Gastrocnemius medialis (tissue), 4 donors: ENCODE measurements around the gene UNC13C.

Source experiments
- POLR2A ChIP-seq, 2 donors: fragments of 450-650 bp; IDR thresholded peaks; one replicate each; pipeline ENCODE4 v1.6.1; 2017; ENCODE audit warnings: antibody characterized with exemption in 2 of 2, mild to moderate bottlenecking in 2 of 2, moderate library complexity in 2 of 2
- TF ChIP-seq, protein P1 (sequence below), 5 experiments: fragments of 450-650 bp in 3 of 5; fragments of 200-600 bp in 2 of 5; sonication (generic) in 2 of 5; IDR thresholded peaks in 4 of 5; conservative IDR thresholded peaks in 1 of 5; 1 replicate in 4 of 5; 2 replicates in 1 of 5; pipeline ENCODE4 v1.5.1; 2016 to 2019; ENCODE audit warnings: antibody characterized with exemption in 5 of 5, mild to moderate bottlenecking in 3 of 5, moderate library complexity in 3 of 5

DNA sequence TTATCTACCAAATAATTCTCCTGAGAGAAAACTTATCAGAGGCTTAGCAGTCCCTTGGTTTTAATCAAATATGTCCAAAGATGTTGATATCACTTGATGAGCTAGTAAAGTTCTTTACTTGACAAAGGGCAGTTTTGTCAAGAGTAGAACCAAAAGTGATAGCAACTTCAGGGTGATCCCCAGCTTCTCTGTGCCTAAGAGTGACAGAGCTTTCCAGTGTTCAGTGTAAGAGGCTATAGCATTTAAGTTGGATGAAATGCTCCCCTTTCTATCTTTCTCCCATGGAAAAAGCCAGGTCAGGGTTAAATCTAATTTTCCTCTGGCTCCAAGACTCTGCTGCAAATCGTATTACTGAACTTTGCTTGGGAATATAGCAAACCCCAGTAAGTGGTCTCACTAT lies 120.8 kb downstream of the UNC13C start:
- TF ChIP-seq, protein P1, sequence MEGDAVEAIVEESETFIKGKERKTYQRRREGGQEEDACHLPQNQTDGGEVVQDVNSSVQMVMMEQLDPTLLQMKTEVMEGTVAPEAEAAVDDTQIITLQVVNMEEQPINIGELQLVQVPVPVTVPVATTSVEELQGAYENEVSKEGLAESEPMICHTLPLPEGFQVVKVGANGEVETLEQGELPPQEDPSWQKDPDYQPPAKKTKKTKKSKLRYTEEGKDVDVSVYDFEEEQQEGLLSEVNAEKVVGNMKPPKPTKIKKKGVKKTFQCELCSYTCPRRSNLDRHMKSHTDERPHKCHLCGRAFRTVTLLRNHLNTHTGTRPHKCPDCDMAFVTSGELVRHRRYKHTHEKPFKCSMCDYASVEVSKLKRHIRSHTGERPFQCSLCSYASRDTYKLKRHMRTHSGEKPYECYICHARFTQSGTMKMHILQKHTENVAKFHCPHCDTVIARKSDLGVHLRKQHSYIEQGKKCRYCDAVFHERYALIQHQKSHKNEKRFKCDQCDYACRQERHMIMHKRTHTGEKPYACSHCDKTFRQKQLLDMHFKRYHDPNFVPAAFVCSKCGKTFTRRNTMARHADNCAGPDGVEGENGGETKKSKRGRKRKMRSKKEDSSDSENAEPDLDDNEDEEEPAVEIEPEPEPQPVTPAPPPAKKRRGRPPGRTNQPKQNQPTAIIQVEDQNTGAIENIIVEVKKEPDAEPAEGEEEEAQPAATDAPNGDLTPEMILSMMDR (IDR thresholded peaks at IDR 0.05 in 4 of 5, conservative IDR thresholded peaks at IDR 0.05 in 1 of 5) = no peak
- no peak for TF ChIP-seq POLR2A (IDR thresholded peaks at IDR 0.05)
